22Rv1 (cell line): ENCODE data around the gene FRY.

ENCODE experiments used
- ZFX ChIP-seq: fragments of 450-650 bp; IDR thresholded peaks from 2 replicates; pipeline ENCODE4 v1.6.1; 2017; ENCODE audit warnings: antibody characterized with exemption, borderline replicate concordance
- TF ChIP-seq, protein P1 (sequence below): fragments of 450-650 bp; IDR thresholded peaks from 2 replicates; pipeline ENCODE4 v1.5.1; 2017; ENCODE audit warnings: mild to moderate bottlenecking

DNA sequence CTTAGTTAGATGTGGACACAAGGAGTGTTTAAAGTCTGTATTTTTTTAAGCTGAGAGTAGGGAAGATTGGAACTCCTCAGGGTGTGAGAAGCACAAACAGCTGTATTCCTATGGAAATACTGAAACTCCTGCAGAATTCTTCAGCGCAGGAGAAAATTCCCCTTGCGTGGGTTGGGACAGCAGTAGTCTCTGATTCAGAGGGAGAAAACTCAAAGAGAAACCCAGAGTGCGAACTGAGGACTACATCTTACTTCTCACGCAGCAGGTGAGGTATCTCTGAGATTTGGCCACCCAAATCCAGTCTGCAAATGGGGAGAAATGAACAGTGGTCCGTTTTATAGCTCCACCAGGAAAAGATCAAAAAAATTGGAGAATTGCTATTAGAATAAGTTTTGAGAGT lies 60.9 kb downstream of the FRY start:
- TF ChIP-seq, protein P1, sequence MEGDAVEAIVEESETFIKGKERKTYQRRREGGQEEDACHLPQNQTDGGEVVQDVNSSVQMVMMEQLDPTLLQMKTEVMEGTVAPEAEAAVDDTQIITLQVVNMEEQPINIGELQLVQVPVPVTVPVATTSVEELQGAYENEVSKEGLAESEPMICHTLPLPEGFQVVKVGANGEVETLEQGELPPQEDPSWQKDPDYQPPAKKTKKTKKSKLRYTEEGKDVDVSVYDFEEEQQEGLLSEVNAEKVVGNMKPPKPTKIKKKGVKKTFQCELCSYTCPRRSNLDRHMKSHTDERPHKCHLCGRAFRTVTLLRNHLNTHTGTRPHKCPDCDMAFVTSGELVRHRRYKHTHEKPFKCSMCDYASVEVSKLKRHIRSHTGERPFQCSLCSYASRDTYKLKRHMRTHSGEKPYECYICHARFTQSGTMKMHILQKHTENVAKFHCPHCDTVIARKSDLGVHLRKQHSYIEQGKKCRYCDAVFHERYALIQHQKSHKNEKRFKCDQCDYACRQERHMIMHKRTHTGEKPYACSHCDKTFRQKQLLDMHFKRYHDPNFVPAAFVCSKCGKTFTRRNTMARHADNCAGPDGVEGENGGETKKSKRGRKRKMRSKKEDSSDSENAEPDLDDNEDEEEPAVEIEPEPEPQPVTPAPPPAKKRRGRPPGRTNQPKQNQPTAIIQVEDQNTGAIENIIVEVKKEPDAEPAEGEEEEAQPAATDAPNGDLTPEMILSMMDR = no peak
- TF ChIP-seq ZFX = no peak
